Occipital lobe (tissue), 2 donors: Measurements from ENCODE around the gene SPOP. TPM values are rescaled to one million over a fixed set of nuclear protein-coding genes. Genes with fewer than 3 reads are reported as not detected.

Experiments used
- DNase-seq: peaks from one replicate; lab custom pipeline; 2025; lab: John Stamatoyannopoulos, UW
- total RNA-seq: library from RNA; depleted of rRNA; stranded (reverse); fragments of >200 nt; gene quantifications from one replicate; pipeline ENCODE4 v1.2.3, GENCODE V29; 2014

SPOP gene
- total RNA-seq, 1 donor from 2014 or later, result 123 TPM

DNA sequence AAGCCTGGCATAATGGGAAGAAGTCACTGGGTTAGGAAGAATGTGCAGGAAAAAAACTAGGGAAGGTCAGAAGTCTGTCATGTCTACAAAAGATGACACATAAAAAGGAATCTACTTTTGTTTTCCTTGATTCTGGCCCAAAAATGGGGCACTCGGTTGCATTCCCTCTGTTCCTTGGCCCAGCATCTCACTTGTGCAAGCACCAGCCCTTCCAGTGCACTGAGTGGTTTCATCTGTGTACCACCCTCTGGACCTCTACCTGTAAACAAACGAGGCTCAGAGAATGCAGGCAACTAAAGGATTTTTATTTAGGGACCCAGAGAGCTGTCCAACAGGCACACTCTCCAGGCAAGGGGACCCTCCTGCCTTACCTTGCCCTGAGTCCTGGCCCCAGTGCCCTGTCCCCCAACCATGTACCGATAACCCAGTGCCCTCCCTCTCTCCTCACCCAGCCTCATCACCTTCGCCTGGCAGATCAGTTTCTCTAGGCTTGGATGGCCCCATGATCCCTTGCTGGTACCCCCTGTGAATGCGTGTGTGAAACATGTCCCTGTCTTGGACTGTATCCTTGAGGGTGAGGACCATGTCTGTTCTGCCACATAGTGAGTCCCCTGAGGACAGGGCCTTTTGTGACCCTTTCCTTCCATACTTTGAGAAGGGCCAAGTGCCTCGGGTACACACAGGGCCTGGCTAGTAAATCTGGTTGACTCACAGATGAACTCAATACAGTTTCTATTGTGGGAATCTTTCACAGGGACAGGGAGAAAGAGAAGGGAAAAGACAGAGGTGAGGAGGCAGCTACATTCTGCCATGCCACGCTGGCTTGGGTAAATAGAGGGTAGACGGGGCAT is 88.9 kb downstream of the SPOP start:
- no peak for DNase-seq

DNA sequence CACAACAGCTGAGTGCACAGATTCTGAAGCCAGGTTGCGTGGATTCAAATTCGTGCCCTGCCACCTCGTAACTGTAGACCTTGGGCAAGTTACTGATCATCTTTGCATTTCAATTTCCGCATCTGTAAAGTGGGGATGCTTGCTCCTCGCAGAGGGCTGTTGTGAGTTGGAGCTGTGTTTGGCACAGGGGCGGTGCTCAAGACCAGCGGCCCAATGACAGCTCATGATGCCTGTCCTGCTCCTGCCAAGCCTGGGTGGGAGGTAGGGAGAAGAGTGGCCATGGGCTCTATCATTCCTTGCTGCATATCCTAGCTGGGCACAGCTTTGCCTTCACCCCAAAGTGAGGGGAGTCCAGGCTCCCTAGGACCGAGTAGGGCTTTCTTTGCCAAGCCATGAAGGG is 89.6 kb downstream of the SPOP start:
- no peak for DNase-seq

DNA sequence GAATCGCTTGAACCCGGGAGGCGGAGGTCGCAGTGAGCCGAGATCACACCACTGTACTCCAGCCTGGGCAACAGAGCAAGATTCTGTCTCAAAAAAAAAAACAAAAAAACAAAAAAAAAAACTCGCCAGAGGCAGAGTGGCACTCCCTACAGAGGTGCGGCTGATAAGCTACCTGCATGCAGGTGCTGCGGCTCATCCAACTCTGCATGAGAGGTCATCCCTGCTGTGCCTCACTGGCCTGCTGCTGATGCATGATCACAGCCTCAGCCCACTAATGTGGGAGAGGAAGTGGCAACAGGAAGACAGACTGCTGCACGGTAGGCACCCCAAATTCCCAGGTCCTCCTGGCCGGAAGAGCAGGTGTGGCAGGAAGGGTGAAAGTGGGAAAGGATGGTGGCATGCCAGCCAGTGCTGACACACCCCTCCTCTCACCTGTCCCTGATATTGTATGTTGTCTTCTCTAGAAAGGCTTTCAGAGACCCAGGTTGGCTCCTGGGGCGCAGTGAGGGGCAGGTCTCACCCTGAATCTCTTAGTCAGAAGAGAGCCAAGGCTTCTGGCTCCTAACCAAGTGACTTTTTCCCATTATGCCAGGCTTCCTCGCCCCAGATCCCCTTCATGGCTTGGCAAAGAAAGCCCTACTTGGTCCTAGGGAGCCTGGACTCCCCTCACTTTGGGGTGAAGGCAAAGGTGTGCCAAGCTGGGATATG is 90.4 kb downstream of the SPOP start:
- no peak for DNase-seq

DNA sequence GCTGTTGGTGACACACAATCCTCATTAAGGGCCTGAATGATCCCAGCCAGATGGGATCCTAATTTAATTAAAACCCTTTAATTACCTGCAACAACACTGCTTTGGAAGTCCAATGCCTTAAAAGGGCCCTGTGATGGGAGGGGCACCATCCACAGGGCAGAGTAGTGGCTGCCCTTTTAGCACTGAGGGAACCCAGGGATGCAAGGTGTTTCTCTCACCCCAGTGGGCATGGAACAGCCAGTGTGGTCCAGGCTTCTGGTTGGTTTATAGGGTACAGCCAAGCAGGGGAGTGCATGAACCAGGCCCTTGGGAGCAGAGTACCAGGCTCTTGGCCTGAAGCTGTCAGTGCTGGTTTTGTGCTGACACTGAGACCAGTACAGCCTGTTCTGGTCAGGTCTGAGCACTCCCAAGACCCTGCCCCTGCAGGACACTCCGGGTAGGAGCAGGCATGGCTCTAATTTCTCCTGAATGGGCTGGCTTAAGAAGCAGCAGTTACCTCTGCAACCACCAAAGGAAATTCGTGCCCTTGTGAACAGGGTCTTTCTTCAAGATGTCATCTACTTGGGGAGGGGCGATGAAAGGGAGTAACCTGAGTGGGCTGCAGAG is 92.4 kb downstream of the SPOP start:
- DNase-seq, result no peak

DNA sequence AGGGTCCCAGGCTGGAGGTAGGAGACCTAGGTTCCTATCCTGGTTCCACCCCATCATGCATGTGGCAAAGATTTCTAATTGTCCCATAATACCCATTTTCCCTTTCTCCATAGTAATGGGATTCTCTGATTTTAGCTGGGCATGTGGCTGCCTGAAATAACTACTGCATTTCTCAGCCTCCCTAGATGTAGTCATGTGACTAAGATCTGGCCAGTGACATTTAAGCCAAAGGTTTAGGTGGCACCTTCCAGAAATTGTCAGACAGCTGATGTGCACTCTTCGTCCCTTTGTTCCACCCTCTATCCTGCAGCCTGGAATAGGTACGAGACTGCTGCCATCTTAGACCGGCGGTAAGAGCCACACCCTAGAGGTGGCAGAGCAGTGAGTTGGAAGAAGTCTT is 94.0 kb downstream of the SPOP start:
- DNase-seq, result no peak

DNA sequence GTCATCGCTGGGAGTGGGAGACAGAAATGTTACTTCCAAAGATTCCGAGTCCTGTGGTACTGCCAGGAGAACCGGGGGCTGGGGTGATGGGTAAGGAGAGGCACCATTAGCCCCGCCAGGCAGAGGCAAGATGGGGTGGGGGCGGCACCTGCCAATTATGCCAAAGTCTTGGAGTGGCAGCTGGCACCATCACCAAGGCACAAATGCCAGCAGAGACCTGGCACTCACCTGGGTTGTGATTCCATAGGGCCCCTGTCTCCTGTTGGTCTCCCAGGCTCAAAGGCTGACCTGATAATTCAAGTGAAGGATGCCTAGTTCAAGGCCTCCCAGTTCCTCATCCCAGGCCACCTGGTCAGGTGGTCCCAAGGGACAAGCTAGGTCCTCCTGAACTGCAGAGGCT is 94.7 kb downstream of the SPOP start:
- DNase-seq, result no peak

DNA sequence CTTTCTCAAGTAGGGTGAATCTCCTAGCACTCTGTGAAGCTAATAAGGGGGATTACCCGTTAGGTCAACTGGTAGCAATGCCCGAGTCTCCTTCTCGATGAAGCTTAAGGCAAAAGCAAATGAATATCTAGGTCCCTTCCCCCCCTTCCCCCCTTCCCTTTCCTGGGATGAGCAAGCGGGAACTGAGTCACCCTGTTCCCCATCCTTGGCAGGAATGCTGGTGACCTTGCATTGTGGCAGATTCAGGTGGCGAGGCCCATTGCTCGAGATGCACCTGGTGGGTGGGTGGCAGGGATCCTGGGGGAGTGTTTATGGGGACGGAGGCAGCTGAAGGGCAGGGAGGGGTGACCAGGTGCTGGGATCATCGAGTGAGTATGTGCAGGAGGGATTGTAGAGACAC is 95.1 kb downstream of the SPOP start:
- no peak for DNase-seq

DNA sequence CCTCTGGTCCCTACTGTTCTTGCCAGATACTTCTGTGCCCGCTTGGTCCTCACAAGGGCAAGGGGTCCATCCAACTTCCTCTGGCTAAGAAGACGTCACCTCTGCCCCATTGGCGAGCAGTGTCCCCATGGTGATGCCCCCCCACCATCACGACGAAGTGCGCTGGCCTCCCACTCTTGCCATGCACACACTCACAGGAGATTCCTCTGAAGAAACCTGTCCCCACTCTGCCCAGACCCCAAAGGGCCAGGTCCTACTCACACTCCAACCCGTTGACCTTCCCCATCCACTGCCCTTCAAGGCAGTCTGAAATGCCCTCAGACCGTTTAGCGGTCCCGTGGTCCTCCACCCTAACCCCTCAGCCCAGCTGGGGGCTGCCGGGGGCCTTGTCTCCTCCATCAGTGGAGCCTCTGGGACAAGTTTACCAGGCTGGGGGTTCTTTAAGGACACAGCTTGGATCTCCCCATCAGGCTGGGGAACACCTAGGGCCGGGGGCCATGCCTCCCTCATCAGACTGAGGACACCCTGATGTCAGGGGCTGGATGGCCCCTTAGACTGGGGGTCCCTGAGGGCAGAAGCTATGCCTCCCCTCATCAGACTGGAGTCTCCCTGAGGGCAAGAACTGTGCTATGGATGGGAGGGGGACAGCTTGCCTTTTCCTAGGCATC is 95.7 kb downstream of the SPOP start:
- no peak for DNase-seq

DNA sequence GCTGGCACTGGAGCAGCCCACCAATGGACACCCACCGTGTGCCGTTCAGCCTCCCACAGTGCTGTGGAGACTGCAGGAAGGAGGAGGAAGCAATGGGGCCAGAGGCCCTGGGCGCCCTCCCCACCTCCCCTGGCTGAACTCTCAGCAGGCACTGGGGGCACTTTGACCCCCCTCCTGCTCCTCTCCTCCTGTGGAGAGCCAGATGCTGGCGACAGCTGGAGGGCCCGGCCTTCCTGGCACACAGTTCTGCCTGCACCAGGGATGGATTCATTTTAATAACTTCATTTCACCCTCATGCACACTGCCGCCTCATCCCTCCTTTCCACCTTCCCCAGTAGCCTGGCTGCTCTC is 96.3 kb downstream of the SPOP start:
- DNase-seq, result no peak

DNA sequence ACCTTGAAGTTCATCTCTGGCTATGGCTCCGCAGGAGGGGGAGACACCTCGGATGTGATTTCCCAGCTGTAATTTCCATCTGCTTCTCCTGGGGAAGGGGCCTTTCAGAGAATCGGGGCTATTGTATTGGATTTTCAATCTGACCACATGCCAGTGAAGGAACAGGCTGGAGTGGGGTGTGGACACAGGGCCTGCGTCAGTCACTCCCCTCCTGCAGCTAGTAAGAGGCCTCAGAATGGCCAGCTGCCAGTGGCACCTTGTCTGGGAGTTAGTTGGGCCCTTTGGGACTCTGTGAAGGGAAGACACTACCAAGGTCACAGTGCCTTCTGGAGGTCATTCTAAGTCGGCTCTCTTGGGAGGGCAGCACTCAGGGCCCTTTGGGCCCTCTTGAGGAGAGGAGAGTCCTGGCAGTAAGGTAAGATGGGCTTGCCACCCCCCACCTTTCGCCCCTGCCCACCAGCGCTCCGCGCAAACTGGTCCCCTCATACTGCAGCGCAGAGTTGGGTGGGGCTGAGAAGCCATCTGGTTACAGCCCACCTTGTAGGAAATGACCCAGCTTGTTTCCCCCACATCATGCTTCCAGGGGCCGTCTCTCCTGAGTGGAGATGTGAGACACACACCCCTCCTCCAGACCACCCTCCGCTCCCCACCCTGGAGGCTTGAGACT is 96.8 kb downstream of the SPOP start:
- DNase-seq, result no peak

DNA sequence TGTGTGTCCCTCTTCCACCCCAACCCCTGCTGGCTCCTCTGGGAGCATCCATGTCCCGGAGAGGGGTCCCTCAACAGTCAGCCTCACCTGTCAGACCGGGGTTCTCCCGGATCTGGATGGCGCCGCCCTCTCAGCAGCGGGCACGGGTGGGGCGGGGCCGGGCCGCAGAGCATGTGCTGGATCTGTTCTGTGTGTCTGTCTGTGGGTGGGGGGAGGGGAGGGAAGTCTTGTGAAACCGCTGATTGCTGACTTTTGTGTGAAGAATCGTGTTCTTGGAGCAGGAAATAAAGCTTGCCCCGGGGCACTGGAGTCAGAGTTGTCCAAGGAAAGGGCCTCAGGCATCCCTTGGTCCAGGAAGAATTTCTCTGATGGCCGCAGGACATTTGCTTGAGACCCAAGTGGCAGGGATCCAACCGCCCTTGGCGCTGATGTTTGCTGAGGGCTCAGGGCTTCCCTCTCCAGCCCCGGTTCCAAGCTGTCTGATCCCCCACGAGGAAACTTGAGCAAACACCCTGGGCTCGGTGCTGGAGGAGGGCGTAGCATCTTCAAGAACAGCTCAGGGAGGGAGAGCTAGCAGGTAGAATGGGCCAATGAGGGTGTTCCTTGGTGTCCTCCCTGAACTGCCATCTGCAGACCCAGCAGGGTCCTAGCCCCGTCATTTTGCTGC is 97.7 kb downstream of the SPOP start:
- no peak for DNase-seq

DNA sequence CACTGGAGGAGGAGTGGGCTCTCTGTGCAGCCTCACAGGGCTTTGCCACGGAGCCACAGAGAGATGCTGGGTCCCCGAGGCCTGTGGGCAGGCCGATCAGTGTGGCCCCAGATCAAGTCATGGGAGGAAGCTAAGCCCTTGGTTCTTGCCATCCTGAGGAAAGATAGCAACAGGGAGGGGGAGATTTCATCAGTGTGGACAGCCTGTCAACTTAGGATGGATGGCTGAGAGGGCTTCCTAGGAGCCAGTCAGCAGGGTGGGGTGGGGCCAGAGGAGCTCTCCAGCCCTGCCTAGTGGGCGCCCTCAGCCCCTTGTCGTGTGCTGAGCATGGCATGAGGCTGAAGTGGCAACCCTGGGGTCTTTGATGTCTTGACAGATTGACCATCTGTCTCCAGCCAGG is 98.4 kb downstream of the SPOP start:
- DNase-seq, result no peak

DNA sequence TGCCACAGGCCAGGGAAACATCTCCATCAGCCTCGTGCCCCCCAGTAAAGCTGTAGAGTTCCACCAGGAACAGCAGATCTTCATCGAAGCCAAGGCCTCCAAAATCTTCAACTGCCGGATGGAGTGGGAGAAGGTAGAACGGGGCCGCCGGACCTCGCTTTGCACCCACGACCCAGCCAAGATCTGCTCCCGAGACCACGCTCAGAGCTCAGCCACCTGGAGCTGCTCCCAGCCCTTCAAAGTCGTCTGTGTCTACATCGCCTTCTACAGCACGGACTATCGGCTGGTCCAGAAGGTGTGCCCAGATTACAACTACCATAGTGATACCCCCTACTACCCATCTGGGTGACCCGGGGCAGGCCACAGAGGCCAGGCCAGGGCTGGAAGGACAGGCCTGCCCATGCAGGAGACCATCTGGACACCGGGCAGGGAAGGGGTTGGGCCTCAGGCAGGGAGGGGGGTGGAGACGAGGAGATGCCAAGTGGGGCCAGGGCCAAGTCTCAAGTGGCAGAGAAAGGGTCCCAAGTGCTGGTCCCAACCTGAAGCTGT is 98.9 kb downstream of the SPOP start:
- no peak for DNase-seq

DNA sequence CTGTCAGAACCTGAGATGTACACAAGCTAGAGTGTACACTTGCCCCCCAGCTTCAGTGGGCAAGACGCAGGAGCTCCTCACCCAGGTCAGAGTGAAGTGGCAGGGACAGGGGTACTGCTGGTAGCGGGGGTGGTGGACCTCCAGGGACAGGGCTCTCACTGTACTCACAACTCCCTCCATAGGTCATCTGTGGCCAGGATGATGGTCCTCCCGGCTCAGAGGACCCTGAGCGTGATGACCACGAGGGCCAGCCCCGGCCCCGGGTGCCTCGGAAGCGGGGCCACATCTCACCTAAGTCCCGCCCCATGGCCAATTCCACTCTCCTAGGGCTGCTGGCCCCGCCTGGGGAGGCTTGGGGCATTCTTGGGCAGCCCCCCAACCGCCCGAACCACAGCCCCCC is 99.5 kb downstream of the SPOP start:
- no peak for DNase-seq

DNA sequence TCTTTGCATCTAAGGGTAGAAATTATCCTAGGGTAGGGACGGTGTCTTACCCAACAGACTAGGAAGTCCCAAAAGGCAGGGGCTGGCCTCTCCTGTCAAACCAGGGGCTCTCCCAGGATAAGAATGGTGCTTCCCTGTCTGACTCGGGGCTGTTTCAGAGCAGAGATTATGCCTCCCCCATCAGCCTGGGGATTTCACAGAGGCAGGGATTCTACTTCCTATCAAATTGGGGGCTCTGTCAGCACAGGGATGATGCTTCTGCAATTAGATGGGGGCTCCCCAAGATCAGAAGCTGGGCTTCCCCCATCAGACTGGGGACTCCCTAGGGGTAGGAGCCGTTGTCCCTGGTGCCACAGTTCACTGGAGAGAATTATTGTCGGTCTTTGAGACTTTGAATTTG is 99.9 kb downstream of the SPOP start:
- DNase-seq, result no peak

DNA sequence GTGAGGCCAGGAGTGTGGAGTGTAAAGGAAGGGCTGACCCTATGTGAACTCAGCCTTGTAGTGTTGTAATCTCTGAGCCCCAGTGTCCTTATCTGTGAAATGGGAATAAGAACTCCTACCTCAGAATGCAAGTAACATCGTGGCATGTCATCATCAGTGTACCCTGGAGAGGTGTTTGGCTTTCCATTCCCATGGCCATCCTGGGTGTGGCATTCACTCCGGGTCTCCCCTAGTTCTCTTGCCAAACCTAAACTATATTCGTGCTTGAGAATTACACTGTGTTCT is 100.3 kb downstream of the SPOP start:
- no peak for DNase-seq

DNA sequence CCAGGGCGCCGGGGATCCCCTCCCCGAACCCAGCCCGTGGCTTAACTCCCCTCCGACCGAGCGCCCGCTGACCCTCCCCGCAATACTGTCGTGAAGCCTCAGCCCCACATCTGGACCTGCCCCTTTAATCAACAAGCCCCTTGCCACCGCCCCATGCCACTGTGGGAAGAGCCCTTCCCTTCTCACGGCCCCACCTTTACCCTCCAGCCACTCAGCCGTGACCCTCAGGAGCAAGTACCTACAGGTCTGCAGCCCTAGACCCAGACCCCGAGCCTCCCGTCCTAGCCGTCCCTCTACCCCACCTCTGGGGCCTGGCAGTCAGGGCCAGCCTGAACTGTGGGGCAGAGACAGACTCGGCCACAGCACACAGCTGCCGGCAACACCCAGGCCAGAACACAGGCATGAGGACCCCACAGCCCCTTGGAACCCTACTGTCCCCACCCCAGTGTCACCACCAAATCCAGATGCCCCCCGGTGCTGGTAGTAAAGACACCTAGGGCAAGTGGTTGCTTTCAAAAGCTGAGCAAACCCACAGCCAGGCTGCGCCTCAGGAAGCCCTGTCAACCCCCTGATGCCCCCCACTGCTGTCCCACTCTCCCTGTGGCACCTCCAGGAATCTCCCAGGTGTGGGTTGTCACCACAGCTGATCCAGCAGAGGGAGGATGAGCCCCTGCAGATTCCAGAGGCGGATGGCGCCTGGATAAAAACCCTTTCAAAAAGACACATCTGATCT is 100.8 kb downstream of the SPOP start:
- no peak for DNase-seq

DNA sequence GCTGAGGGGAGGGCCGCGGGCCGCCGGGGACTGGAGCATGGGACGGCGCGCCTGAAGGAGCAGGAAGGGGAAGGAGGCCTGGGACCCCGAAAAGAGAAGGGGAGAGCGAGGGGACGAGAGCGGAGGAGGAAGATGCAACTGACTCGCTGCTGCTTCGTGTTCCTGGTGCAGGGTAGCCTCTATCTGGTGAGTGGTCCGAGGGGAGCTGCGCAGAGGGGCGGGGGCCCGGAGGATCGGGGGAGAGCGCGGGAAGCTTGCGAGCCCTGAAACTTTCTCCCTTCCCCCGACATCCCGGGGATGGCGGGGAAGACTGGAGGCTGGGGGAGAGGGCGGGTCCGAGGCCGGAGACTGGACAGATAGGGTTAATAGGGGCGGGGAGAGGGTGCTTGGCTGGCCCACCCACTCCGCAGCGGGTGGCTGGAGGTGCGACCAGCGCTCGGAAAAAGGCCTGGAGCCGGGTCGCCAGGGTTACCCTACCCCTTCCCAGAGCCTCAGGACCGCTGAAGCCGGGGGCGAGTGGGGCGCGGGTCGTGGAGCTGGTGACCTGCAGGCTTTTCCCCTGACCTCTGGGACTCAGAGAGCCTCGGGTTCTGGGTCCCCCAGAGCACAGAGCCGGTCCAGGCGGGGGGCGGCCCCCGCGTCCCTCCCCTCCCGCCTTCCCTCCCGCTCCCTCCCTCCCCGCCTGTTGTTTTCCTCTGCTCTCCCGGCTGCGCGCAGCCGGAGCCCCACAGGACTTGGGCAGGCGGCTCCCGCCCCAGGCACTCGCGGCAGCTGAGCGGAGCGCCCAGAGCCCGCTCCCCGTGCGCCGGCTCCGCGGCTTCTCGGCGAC is 101.6 kb downstream of the SPOP start:
- no peak for DNase-seq

DNA sequence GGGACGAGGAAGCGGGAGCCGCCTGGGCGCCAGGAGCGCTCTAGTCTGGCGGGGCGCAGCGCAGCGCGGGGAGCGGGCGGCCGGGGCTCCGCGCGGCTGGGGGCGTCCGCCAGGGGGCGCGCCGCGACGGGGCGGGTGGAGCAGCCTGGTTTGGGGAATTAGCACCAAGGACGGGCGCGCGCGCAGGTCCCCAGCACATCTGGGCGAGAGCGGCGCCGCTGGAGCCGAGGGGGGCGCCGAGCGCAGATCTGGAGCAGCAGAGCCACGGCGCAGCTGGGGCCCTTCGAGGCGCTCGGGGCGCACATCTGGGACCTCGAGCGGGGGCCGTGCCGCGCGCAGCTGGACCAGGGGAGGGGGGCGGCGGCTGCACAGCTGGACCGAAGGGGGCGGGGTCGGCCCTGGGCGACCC is 102.2 kb downstream of the SPOP start, which contains the start of gene NXPH3:
Gene NXPH3, plus strand, starts transcription at position 193 of the 409 bp plus-strand sequence. CDS start 349 bp downstream, outside the sequence.
- no peak for DNase-seq
